H9 (cell line): ENCODE measurements around the gene NTF4. TPM values are rescaled to one million over a fixed set of nuclear protein-coding genes. Genes with fewer than 3 reads are reported as not detected.
A peak's percentile ranks its signal among the peaks of the same experiment; 100 is the strongest.
"Not testable (repeated sequence)": the region's sequence is repeated elsewhere in the genome, so short reads cannot be mapped to it uniquely, and the experiment has no call there.

Source experiments
- DNase-seq: peaks from one replicate; pipeline ENCODE4 v3.0.0-alpha.2; 2017
- H2AFZ ChIP-seq: one replicate; pipeline ENCODE4 v1.6.1; 2013; ENCODE audit warnings: mild to moderate bottlenecking, low read length, control low read depth, moderate library complexity
- H2AK5ac ChIP-seq: 2 replicates; pipeline ENCODE4 v1.6.1; 2013; ENCODE audit warnings: low read length, control low read depth, mixed read lengths; ENCODE audit not compliant: insufficient read length
- H2BK120ac ChIP-seq: one replicate; pipeline ENCODE4 v1.6.1; 2013; ENCODE audit warnings: low read depth, mild to moderate bottlenecking, low read length, control low read depth, inconsistent platforms; ENCODE audit not compliant: poor library complexity, severe bottlenecking
- H2BK12ac ChIP-seq: 2 replicates; pipeline ENCODE4 v1.6.1; 2013; ENCODE audit warnings: low read length, control low read depth, mixed read lengths, low read depth; ENCODE audit not compliant: insufficient read length
- H2BK15ac ChIP-seq: 2 replicates; pipeline ENCODE4 v1.6.1; 2013; ENCODE audit warnings: low read depth, low read length, control low read depth
- H2BK20ac ChIP-seq: one replicate; pipeline ENCODE4 v1.6.1; 2013; ENCODE audit warnings: low read depth, mild to moderate bottlenecking, low read length, control low read depth, inconsistent platforms; ENCODE audit not compliant: poor library complexity, severe bottlenecking
- H2BK5ac ChIP-seq: 2 replicates; pipeline ENCODE4 v1.6.1; 2013; ENCODE audit warnings: low read length, control low read depth, mixed read lengths; ENCODE audit not compliant: insufficient read length
- H3K14ac ChIP-seq: 2 replicates; pipeline ENCODE4 v1.6.1; 2013; ENCODE audit warnings: low read length, control low read depth; ENCODE audit not compliant: insufficient read depth
- H3K18ac ChIP-seq: 2 replicates; pipeline ENCODE4 v1.6.1; 2013; ENCODE audit warnings: low read depth, mild to moderate bottlenecking, mixed read lengths, low read length, control low read depth; ENCODE audit not compliant: insufficient read length
- H3K23ac ChIP-seq: 2 replicates; pipeline ENCODE4 v1.6.1; 2013; ENCODE audit warnings: low read length, control low read depth, mixed read lengths, low read depth; ENCODE audit not compliant: insufficient read length
- H3K23me2 ChIP-seq: 2 replicates; pipeline ENCODE4 v1.6.1; 2013; ENCODE audit warnings: low read depth, mild to moderate bottlenecking, mixed read lengths, low read length, control low read depth; ENCODE audit not compliant: insufficient read length, poor library complexity, severe bottlenecking
- H3K27ac ChIP-seq: 2 replicates; pipeline ENCODE4 v1.5.1; 2013; ENCODE audit warnings: low read length, control low read depth, mixed read lengths, low read depth; ENCODE audit not compliant: insufficient read length
- H3K27me3 ChIP-seq: 2 replicates; pipeline ENCODE4 v1.6.1; 2013; ENCODE audit warnings: low read length, control low read depth, inconsistent platforms; ENCODE audit not compliant: insufficient read depth
- H3K4ac ChIP-seq: 2 replicates; pipeline ENCODE4 v1.6.1; 2013; ENCODE audit warnings: low read depth, mild to moderate bottlenecking, control low read depth, inconsistent platforms, low read length, moderate library complexity
- H3K4me1 ChIP-seq: 2 replicates; pipeline ENCODE4 v1.6.1; 2013; ENCODE audit warnings: low read length, control low read depth, inconsistent platforms; ENCODE audit not compliant: insufficient read depth
- H3K4me2 ChIP-seq: 2 replicates; pipeline ENCODE4 v1.6.1; 2013; ENCODE audit warnings: low read length, control low read depth, mixed read lengths; ENCODE audit not compliant: insufficient read length, insufficient read depth
- H3K56ac ChIP-seq: 2 replicates; pipeline ENCODE4 v1.6.1; 2013; ENCODE audit warnings: low read depth, mild to moderate bottlenecking, mixed read lengths, low read length, control low read depth; ENCODE audit not compliant: insufficient read length
- H3K79me1 ChIP-seq: 2 replicates; pipeline ENCODE4 v1.6.1; 2013; ENCODE audit warnings: low read depth, mild to moderate bottlenecking, moderate library complexity, low read length, control low read depth, inconsistent platforms; ENCODE audit not compliant: insufficient read depth, poor library complexity, severe bottlenecking
- H3K79me2 ChIP-seq: 2 replicates; pipeline ENCODE4 v1.6.1; 2013; ENCODE audit warnings: low read length, control low read depth, inconsistent platforms; ENCODE audit not compliant: insufficient read depth
- H3K9ac ChIP-seq: 2 replicates; pipeline ENCODE4 v1.6.1; 2013; ENCODE audit warnings: low read length, control low read depth, mixed read lengths; ENCODE audit not compliant: insufficient read length; ENCODE audit errors: extremely low read depth
- H3K9me3 ChIP-seq: one replicate; pipeline ENCODE4 v1.6.1; 2013; ENCODE audit warnings: low read depth, low read length, inconsistent platforms; ENCODE audit not compliant: control insufficient read depth
- H3T11ph ChIP-seq: one replicate; pipeline ENCODE4 v1.6.1; 2013; ENCODE audit warnings: mild to moderate bottlenecking, low read length, control low read depth, inconsistent platforms
- H4K20me1 ChIP-seq: one replicate; pipeline ENCODE4 v1.6.1; 2013; ENCODE audit not compliant: control insufficient read depth, insufficient read length, insufficient read depth
- H4K5ac ChIP-seq: 2 replicates; pipeline ENCODE4 v1.6.1; 2013; ENCODE audit warnings: low read depth, mild to moderate bottlenecking, mixed read lengths, low read length, control low read depth; ENCODE audit not compliant: insufficient read length
- H4K8ac ChIP-seq: replicated peaks from 2 replicates; pipeline ENCODE4 v1.6.1; 2013; ENCODE audit warnings: low read length, control low read depth, mixed read lengths, low read depth; ENCODE audit not compliant: insufficient read length
- H4K91ac ChIP-seq: 2 replicates; pipeline ENCODE4 v1.6.1; 2013; ENCODE audit warnings: low read depth, mild to moderate bottlenecking, moderate library complexity, mixed read lengths, low read length, control low read depth; ENCODE audit not compliant: insufficient read length
- H3K27ac Mint-ChIP-seq, 3 experiments: 2 replicates in 2 of 3; 3 replicates in 1 of 3; pipeline ENCODE4 v1.8.0; 2020 to 2021; ENCODE audit warnings: mixed read lengths in 3 of 3, mild to moderate bottlenecking in 1 of 3, moderate library complexity in 1 of 3
- H3K27me3 Mint-ChIP-seq: 2 replicates; pipeline ENCODE4 v1.8.0; 2021; ENCODE audit warnings: low read depth, mild to moderate bottlenecking, moderate library complexity, mixed read lengths
- H3K36me3 Mint-ChIP-seq, 3 experiments: 2 replicates in 2 of 3; 3 replicates in 1 of 3; pipeline ENCODE4 v1.8.0; 2020 to 2021; ENCODE audit warnings: low read depth in 3 of 3, mixed read lengths in 3 of 3; ENCODE audit not compliant: insufficient read depth in 1 of 3
- H3K4me1 Mint-ChIP-seq, 2 experiments: 2 replicates each; pipeline ENCODE4 v1.8.0; 2020; ENCODE audit warnings: mixed read lengths in 2 of 2
- H3K4me3 Mint-ChIP-seq, 2 experiments: 2 replicates in 1 of 2; 3 replicates in 1 of 2; pipeline ENCODE4 v1.8.0; 2020 to 2021; ENCODE audit warnings: mild to moderate bottlenecking in 2 of 2, mixed read lengths in 2 of 2, moderate library complexity in 1 of 2
- H3K9me3 Mint-ChIP-seq, 2 experiments: 2 replicates in 1 of 2; 3 replicates in 1 of 2; pipeline ENCODE4 v1.8.0; 2020; ENCODE audit warnings: mild to moderate bottlenecking in 2 of 2, mixed read lengths in 2 of 2, moderate library complexity in 1 of 2
- WGBS: extraction: QIAGEN DNeasy Blood & Tissue Kit; methylation state at CpG from one replicate; pipeline ENCODE4 v1.1.7; 2013; ENCODE audit warnings: missing lambda C conversion rate, low lambda C conversion rate, mixed read lengths; ENCODE audit not compliant: insufficient read length; ENCODE audit errors: extremely low coverage; 5-methylcytosine and 5-hydroxymethylcytosine counted together
- total RNA-seq: library from RNA; stranded (reverse); gene quantifications from 2 replicates; pipeline ENCODE4 v1.2.1, GENCODE V29; 2021
- TF ChIP-seq, protein P1 (sequence below): fragments of 200-600 bp; sonication (generic); conservative IDR thresholded peaks from 3 replicates; pipeline ENCODE4 v1.8.0; 2021; ENCODE audit warnings: antibody characterized with exemption, mild to moderate bottlenecking

Gene NTF4
- total RNA-seq, 1 experiment from 2014 or later, result 2.1 TPM

DNA sequence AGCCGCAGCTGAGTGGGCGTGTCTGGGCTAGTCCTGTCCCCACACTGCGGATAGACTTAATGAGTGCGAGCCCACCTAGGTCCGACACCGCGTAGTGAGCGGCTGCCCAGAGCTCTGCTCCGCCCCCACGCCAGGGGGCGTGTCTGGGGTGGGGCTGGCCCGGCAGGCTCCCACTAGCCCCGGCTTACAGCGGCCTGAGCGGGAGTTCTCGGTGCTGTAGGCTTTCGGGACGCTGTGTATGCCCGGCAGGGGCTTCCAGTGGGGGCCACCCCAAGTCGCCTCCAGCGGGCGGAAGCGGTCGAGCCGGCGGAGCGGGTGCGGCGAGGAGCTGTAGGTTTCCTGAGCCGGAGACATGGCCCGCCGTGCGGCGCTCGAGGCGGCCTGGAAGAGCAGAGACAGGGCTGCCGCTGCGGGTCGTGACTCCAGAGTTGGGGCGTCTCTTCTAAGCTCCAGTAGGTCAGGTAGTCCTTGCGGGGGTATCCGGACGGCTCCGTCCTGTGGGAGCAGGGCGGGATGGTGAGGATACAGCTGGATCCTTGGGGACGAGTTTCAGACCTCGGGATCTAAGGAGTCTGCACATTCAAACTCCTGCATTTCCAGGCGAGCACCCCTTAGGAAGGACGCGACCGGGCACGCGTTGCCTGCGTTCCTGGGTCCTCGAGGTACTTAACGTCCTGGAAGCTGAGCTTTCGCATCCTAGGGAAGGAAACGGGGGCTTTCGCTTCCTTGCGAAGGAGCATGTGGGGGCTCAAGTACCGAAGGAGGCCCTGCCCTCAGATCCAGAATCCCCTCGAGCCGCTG, 8.3 kb downstream of the NTF4 start:
- Histone ChIP-seq H2AK5ac (no peak overlapping the region), H4K8ac (no peak overlapping the region), H2BK15ac (no peak overlapping the region), H4K20me1 (no peaks in the 10 kb centered on the region), H3K4ac (no peak overlapping the region), H3K4me1 (no peaks in the 10 kb centered on the region), H3K23me2 (peaks cover 10% of the 10 kb centered on the region), H3K23ac (no peak overlapping the region), H2AFZ (no peak overlapping the region), H3T11ph (no peak overlapping the region), H3K79me2 (no peaks in the 10 kb centered on the region), H2BK5ac (no peak overlapping the region), H4K91ac (no peak overlapping the region), H3K27ac (no peak overlapping the region), H3K14ac (no peak overlapping the region), H3K9me3 (no peaks in the 10 kb centered on the region), H3K18ac (no peak overlapping the region), H4K5ac (no peak overlapping the region), H2BK20ac (no peak overlapping the region), H2BK12ac (no peak overlapping the region), H3K56ac (no peak overlapping the region), H3K79me1 (no peaks in the 10 kb centered on the region), H3K4me2 (peak overlapping the region; percentile 52), H3K9ac (no peak overlapping the region), H2BK120ac (no peak overlapping the region), H3K27me3 (peaks cover 15% of the 10 kb centered on the region; the same call in 1 of the 2 replicates)
- Mint-ChIP-seq H3K36me3 (no peaks in the 10 kb centered on the region; a peak in 1 of 7 replicates), H3K27ac (no peak overlapping the region), H3K27me3 (peaks cover 79% of the 10 kb centered on the region), H3K4me3 (peak overlapping the region; percentile 53 to 77), H3K9me3 (peaks cover 0 to 2% of the 10 kb centered on the region in 2 experiments; a peak in 1 of 5 replicates), H3K4me1 (peaks cover 18 to 30% of the 10 kb centered on the region in 2 experiments)
- DNase-seq, result peak; percentile 79
- TF ChIP-seq, protein P1, sequence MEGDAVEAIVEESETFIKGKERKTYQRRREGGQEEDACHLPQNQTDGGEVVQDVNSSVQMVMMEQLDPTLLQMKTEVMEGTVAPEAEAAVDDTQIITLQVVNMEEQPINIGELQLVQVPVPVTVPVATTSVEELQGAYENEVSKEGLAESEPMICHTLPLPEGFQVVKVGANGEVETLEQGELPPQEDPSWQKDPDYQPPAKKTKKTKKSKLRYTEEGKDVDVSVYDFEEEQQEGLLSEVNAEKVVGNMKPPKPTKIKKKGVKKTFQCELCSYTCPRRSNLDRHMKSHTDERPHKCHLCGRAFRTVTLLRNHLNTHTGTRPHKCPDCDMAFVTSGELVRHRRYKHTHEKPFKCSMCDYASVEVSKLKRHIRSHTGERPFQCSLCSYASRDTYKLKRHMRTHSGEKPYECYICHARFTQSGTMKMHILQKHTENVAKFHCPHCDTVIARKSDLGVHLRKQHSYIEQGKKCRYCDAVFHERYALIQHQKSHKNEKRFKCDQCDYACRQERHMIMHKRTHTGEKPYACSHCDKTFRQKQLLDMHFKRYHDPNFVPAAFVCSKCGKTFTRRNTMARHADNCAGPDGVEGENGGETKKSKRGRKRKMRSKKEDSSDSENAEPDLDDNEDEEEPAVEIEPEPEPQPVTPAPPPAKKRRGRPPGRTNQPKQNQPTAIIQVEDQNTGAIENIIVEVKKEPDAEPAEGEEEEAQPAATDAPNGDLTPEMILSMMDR, result peak; percentile 45
- WGBS, result no CpG with 5 or more reads among the region's 63 CpGs

GRCh38 chr19:49050376-49051033, 14.1 kb downstream of the NTF4 start:
- H2BK5ac ChIP-seq, H3K4ac ChIP-seq, H3K36me3 Mint-ChIP-seq, H3K27ac Mint-ChIP-seq, H3K27me3 ChIP-seq, H4K8ac ChIP-seq, H3K79me2 ChIP-seq, DNase-seq, H4K91ac ChIP-seq, H3K9me3 ChIP-seq, H3K18ac ChIP-seq, H3K79me1 ChIP-seq, H3K14ac ChIP-seq, H4K20me1 ChIP-seq, H2BK12ac ChIP-seq, H3K9ac ChIP-seq, H2BK120ac ChIP-seq, H2AK5ac ChIP-seq, H3K56ac ChIP-seq, H3K4me2 ChIP-seq, H3T11ph ChIP-seq, H3K23me2 ChIP-seq, H3K9me3 Mint-ChIP-seq, H3K4me1 ChIP-seq, H3K27ac ChIP-seq, H3K4me3 Mint-ChIP-seq, H4K5ac ChIP-seq, H3K23ac ChIP-seq, H2AFZ ChIP-seq, H2BK15ac ChIP-seq, H2BK20ac ChIP-seq: not testable (repeated sequence)
- no CpG with 5 or more reads among the region's 24 CpGs for WGBS
- Mint-ChIP-seq H3K4me1 (peaks cover 0 to 14% of the 10 kb centered on the region in 2 experiments; a peak in 2 of 4 replicates), H3K27me3 (peaks cover 39% of the 10 kb centered on the region)
